GM18499 (cell line): ENCODE measurements around the gene EPAS1.

ENCODE experiments used
- ATAC-seq: cut with Tn5 transposase; IDR thresholded peaks from one replicate; pipeline ENCODE4 v1.9.1; 2021; ENCODE audit warnings: moderate number of reproducible peaks; ENCODE audit not compliant: insufficient read depth, unreplicated experiment

The EPAS1 gene

GRCh38 chr2:46424937-46425336 is 127.7 kb downstream of the EPAS1 start:
- ATAC-seq = no peak

GRCh38 chr2:46428911-46429436 is 131.8 kb downstream of the EPAS1 start:
- ATAC-seq = no peak

DNA sequence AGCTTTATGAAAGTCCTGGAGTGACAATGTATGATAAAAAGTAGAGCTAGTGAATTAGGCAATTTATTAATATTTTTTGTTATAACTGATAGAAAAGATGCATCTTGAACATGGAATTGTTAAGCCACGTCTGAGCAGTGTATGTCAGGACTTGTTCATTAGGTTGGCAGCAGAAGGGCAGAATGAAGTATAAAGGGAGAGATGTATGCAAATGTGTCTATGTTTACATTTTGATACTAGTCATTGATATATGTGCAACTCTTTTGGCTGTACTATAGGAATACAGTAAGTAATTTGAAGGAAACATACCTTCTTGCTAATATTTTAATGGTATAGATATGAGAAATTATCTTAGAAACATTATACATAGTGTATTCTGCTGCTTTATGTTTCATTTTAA is 133.2 kb downstream of the EPAS1 start:
- ATAC-seq = no peak

DNA sequence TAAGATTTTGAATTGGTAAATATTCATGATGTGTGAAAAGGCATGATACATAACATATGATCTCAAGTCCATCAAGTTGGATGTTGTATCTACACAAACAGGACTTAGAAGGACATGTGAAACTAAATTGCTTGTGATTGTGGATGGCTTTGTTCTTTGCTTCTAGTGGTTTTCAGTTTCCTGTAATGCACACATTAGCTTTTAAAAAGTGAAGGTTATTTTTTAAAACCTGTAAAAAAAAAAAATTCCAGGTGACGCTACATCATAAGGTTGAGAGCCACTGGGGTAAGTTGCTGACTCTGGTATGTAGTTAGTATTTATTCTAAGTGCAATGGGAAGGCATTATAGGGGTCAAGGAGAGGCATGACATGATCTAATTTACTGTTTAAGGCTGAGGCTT is 133.8 kb downstream of the EPAS1 start:
- ATAC-seq = no peak

DNA sequence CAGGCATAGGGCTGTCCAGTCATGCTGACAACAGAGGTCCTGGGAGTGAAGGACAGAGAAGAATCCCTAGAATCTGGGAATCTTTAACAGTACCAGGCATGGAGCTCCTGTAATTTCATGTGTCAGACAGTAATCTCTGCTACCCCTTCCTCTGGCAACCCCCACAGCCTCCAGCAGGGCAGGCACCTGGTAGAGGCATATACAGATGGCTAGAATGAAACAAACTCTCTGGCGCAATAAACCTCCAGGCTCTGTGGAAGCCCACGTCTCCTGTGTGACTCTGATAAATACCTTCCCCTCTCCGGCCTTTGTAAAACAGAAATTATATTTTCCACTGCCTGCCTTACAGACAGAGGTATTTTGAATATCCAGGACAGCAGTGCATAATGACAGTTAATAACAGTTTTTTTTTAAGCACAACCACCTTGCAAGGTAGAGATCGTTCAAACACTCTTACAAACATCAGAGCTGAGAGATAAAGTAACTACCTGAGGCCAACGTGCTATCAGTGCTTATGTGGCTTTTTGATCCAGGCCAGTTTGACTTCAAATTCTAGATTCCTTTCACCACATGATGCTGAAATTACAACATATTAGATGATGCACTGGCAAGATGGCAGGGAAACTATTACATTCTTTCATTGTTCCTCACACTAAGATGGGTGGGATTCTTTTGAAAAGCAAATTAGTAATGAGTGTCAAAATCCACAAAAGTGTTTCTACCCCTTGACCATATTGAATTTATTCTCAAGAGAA is 134.5 kb downstream of the EPAS1 start:
- no peak for ATAC-seq

DNA sequence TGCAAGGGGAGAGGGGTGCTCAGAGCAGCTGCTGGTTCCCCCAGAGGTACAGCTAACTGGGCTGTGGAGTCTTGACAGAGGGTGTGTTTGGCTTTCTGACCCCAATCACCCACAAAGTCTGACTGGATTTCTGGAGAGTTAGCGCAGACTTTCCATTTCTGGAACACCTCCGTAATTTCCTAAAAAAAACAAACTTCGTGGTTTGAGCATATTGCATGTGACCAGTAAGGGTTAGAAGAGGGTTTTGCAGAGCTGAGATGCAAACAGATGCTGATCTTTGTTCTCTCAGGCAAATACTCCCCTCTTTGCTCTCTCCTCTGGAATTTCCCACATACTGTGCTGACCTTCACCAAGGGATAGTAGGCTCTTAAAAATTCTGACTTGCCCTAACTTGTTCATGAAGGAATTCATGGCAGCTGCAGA is 137.7 kb downstream of the EPAS1 start:
- no peak for ATAC-seq

- no peak for ATAC-seq
These were observed 138.1 kb downstream of the EPAS1 start for GRCh38 chr2:46435353-46435752.

DNA sequence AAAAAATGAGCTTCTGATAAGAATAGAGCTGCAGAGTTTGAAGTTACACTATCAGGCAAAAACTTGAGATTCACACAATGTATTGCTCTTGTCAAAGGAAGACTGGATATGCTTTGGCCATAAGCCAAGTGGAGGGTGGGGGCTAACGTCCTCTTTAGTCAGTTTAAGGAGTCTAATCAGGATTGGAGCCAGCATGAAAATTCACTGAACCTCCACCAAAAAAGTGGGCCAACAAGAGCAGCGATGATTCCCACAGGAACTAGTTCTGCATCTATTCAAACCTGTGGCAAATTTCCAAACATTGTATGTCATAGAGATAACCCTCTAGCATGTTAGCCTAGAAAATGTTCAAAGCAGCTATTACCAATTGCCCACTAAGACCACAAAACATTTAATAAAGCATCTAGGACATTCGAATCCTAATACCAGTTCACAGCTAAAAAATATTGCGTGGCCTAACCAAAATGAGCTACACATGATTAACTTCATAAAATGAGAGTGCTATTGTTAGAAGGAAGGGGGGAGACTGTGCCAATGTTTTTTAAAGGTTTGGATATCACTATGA is 138.7 kb downstream of the EPAS1 start:
- no peak for ATAC-seq
